ENCODE results near the gene ZNF594. TPM values are rescaled to one million over a fixed set of nuclear protein-coding genes. Genes with fewer than 3 reads are reported as not detected.
"Not testable (repeated sequence)": the region's sequence is repeated elsewhere in the genome, so short reads cannot be mapped to it uniquely, and the experiment has no call there.

The ZNF594 gene
- total RNA-seq, 2 donors from 2014 or later: 3.7 to 4.0 TPM

DNA sequence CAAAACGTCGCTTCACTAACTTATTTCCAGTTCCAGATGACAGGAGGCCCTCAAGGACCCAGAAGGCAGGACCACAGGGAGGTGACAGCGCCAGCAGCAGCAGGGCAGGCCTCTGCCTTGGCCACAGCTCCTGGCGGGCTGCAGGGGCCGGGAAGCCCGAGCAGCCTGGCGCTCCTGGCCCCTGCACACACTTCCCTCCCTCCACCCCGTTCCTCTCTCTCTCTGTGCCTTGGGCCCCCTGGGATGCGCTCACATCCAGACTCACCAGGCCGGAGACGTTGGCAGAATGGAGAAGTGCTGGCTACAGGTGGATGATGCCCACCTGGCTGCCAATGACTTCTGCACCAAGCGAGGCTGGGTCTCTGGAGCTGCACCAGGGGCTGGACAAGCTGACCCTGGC, 12.7 kb downstream of the ZNF594 start:
- intact Hi-C loops (cut with DNase I): no loop called here
- Histone ChIP-seq H3K4me1 (no peaks in the 10 kb centered on the region), H3K27ac (no peak overlapping the region), H3K9ac (ENCODE audit: low read depth in 2 of 2, low read length in 2 of 2) (no peak overlapping the region), H3K36me3 (no peaks in the 10 kb centered on the region), H3K4me3 (no peak overlapping the region), H3K27me3 (no peaks in the 10 kb centered on the region), H3K9me3 (peaks cover 25% of the 10 kb centered on the region)
- DNase-seq: no peak
- TF ChIP-seq, protein P1, sequence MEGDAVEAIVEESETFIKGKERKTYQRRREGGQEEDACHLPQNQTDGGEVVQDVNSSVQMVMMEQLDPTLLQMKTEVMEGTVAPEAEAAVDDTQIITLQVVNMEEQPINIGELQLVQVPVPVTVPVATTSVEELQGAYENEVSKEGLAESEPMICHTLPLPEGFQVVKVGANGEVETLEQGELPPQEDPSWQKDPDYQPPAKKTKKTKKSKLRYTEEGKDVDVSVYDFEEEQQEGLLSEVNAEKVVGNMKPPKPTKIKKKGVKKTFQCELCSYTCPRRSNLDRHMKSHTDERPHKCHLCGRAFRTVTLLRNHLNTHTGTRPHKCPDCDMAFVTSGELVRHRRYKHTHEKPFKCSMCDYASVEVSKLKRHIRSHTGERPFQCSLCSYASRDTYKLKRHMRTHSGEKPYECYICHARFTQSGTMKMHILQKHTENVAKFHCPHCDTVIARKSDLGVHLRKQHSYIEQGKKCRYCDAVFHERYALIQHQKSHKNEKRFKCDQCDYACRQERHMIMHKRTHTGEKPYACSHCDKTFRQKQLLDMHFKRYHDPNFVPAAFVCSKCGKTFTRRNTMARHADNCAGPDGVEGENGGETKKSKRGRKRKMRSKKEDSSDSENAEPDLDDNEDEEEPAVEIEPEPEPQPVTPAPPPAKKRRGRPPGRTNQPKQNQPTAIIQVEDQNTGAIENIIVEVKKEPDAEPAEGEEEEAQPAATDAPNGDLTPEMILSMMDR (IDR thresholded peaks at IDR 0.05): no peak

DNA sequence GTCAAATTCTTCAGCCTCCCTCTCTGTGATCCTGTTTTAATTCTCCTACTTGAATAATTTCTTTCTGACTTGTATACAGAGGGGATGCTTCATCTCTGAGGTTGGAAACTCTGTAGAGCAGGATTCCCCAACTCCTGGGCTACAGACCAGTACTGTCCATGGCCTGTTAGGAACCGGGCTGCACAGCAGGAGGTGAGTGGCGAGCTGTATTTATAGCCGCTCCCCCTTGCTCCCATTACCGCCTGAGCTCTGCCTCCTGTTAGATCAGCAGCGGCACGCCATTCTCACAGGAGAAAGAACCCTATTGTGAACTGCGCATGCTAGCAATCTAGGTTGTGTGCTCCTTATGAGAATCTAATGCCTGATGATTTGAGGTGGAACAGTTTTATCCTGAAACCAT, 16.6 kb downstream of the ZNF594 start:
- H3K36me3 ChIP-seq; H3K9me3 ChIP-seq; H3K27ac ChIP-seq; H3K9ac ChIP-seq (ENCODE audit: low read depth in 2 of 2, low read length in 2 of 2); intact Hi-C loops (cut with DNase I); DNase-seq; H3K4me3 ChIP-seq; H3K4me1 ChIP-seq; H3K27me3 ChIP-seq: not testable (repeated sequence)

DNA sequence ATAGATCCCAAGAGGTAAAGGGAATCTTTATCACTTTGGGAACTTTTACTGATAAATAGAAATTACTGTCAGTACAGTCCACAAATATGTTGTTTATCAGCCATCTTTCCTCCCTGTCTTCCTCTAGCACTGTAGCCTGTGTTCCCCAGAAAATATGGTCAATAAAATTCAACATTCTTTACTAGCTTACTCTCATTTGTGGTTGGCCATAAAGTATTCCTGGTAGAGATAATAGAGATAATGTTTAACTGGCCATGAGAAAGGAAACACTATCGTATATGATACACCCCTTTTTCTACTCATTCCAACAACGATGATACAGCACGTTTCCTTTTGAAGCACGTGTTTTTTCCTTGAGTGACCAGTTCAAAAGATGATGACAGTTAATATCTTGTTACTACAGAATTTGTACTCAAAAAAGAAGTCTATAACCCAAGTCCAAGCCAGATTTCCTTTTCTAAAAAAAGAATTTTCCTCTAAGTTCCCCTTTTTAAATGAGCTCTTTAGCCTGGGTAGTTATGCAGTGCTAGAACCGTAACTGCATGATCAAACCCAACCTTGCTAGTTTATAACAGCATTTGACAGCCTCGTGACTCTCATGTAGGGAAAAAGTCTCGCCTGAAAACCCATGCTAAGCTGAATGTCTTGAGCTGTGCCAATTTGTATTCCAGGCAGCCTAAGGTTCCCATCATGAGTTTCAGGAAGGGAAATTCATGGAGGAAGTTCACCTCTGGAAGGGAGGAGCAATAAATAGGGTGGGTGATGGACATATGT, 25.7 kb downstream of the ZNF594 start:
- H3K4me3 ChIP-seq; intact Hi-C loops (cut with DNase I); DNase-seq; H3K36me3 ChIP-seq; H3K4me1 ChIP-seq; H3K9ac ChIP-seq (ENCODE audit: low read depth in 2 of 2, low read length in 2 of 2); H3K27me3 ChIP-seq; H3K9me3 ChIP-seq; H3K27ac ChIP-seq: not testable (repeated sequence)

DNA sequence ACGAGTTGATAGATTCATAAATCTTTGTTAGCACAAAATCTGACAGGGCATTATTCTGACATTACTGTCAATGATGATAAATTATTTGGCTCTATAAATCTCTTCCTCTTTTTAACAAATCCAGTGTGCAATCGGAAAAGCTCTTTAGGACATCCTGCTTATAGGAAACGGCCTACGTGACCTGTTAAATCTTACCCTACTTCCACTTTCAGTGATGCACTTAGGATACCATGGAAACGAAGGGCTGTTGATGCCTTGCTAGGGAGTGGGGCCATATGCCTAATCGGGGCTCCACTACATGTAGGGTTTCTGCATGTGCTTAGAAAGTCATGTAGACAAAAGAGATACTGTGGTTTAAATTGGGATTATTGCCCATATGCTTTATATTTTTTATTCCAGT, 27.2 kb downstream of the ZNF594 start:
- DNase-seq: no peak
- Histone ChIP-seq H3K4me3 (no peak overlapping the region), H3K4me1 (no peaks in the 10 kb centered on the region), H3K27me3 (no peaks in the 10 kb centered on the region), H3K9ac (ENCODE audit: low read depth in 2 of 2, low read length in 2 of 2) (no peak overlapping the region), H3K9me3 (no peaks in the 10 kb centered on the region), H3K27ac (no peak overlapping the region), H3K36me3 (no peaks in the 10 kb centered on the region)
- intact Hi-C loops (cut with DNase I): no loop called here
- TF ChIP-seq, protein P1 (IDR thresholded peaks at IDR 0.05): no peak

DNA sequence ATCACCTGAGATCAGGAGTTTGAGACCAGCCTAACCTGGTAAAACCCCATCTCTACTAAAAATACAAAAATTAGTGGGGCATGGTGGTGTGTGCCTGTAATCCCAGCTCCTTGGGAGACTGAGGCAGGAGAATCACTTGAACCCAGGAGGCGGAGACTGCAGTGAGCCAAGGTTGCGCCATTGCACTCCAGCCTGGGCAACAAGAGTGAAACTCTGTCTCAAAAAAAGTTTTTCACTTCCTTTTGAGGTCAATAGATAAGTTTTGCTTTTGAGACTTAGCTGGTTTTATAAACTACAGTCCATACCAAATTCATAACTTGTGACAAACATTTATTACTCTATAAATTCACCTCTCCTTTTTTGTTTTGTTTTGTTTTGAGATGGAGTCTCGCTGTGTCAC, 29.9 kb downstream of the ZNF594 start:
- H3K4me1 ChIP-seq; H3K36me3 ChIP-seq; DNase-seq; H3K27me3 ChIP-seq; H3K9me3 ChIP-seq; H3K9ac ChIP-seq (ENCODE audit: low read depth in 2 of 2, low read length in 2 of 2); H3K27ac ChIP-seq; intact Hi-C loops (cut with DNase I); H3K4me3 ChIP-seq: not testable (repeated sequence)

DNA sequence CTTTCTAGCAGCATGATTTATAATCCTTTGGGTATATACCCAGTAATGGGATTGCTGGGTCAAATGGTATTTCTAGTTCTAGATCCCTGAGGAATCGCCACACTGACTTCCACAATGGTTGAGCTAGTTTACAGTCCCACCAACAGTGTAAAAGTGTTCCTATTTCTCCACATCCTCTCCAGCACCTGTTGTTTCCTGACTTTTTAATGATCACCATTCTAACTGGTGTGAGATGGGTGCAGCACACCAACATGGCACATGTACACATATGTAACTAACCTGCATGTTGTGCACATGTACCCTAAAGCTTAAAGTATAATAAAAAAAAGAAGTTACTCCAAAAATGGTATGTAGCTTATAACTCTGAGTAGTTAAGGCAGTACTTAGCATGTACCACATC, 31.0 kb downstream of the ZNF594 start:
- H3K27me3 ChIP-seq; H3K4me3 ChIP-seq; intact Hi-C loops (cut with DNase I); H3K9ac ChIP-seq (ENCODE audit: low read depth in 2 of 2, low read length in 2 of 2); H3K4me1 ChIP-seq; DNase-seq; H3K36me3 ChIP-seq; H3K27ac ChIP-seq; H3K9me3 ChIP-seq: not testable (repeated sequence)

DNA sequence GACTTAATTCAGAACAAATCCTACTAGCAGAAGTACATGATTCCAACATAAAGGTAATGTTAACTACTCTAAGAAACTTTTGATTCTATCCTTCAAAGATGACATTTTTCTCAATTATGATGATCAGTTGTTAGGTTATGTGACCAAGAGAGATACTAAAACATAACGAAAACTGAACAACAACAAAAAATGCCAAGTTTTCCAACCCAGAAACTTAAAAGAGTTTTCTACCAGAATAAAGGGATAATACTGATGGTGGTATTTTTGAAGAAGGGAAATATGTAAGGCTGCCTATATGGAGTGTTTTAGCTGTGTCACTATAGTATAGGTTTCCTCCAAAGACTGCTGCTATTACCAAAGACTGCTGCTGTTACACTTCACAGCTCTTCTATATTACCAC, 45.5 kb downstream of the ZNF594 start:
- H3K9ac ChIP-seq (ENCODE audit: low read depth in 2 of 2, low read length in 2 of 2); H3K27me3 ChIP-seq; H3K4me1 ChIP-seq; H3K4me3 ChIP-seq; intact Hi-C loops (cut with DNase I); DNase-seq; H3K27ac ChIP-seq; H3K9me3 ChIP-seq; H3K36me3 ChIP-seq: not testable (repeated sequence)

DNA sequence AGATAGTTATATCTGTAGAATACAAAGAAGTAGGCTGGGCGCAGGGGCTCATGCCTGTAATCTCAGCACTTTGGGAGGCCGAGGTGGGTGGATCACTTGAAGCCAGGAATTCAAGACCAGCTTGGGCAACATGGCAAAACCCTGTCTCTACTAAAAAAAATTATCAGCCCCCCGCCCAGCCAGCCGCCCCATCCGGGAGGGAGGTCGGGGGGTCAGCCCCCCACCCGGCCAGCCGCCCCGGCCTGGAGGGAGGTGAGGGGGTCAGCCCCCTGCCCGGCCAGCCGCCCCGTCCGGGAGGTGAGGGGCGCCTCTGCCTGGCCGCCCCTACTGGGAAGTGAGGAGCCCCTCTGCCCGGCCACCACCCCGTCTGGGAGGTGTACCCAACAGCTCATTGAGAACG, 48.8 kb downstream of the ZNF594 start:
- intact Hi-C loops (cut with DNase I); H3K4me1 ChIP-seq: not testable (repeated sequence)

More for the DNA sequence above, 48.8 kb downstream of the ZNF594 start:
- H3K4me3 ChIP-seq; H3K36me3 ChIP-seq; H3K9me3 ChIP-seq; DNase-seq; H3K9ac ChIP-seq (ENCODE audit: low read depth in 2 of 2, low read length in 2 of 2); H3K27ac ChIP-seq; H3K27me3 ChIP-seq: not testable (repeated sequence)
